ENCODE results near the gene OAT.

DNA sequence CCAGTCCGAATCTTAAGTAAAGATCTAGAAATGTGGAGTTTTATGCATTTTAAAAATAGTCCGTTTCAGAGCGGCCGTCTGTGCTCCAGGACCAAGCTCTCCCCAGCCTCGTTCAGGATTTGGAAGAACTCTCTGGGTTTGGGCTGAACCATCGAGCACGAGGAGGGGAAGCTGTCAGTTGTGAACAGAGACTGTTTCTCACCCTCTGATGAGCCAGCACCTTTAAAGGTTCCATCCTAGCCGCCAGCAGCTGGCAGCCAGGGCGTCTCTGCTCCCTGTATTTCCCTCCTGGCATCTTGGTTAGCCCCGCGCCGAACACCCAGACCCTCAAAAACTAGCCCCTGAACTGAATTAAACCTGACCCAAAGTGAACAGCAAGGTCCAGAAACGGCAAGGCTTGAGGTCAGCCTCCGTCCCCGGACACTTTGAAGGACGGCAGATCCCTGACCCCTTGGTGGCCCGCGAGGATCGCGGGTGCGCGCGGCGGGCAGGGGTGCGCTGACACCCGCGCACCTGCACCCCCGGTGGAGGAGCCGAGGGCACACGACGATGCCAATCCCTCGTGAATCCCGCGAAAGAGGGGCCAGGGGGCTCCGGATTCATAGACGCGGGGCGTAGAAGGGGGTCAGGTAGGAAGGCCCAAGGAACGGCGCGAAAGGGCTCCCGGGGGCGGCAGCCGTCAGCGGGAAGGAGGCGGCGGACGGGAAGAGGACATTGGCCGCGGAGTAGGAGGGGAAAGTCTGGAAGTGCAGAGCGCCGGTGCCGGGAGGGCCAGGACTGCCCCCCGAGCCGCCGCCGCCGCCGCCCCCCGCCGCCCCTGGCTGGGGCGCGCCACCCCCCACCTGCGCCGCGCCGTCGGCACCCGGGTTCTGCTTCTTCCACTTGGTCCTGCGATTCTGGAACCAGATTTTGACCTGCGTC, 28.4 kb upstream of the OAT start:
- TF ChIP-seq CTCF (IDR thresholded peaks at IDR 0.05; ENCODE audit: low read depth, low read length, missing input control) (no peak), RAD21 (IDR thresholded peaks at IDR 0.05) (no peak)
